Dedifferentiated amniotic fluid mesenchymal stem cell (primary cell): ENCODE data around the gene ITFG1.
"Not testable (repeated sequence)": the region's sequence is repeated elsewhere in the genome, so short reads cannot be mapped to it uniquely, and the experiment has no call there.

Experiments
- DNase-seq: peaks from one replicate; pipeline ENCODE4 v3.0.0-alpha.2; 2016; ENCODE audit errors: extremely low spot score

Gene ITFG1

GRCh38 chr16:47473792-47474191, 12.9 kb upstream of the ITFG1 start:
- DNase-seq = no peak

- DNase-seq = not testable (repeated sequence)
These were observed 12.1 kb upstream of the ITFG1 start for GRCh38 chr16:47473004-47473403.

DNA sequence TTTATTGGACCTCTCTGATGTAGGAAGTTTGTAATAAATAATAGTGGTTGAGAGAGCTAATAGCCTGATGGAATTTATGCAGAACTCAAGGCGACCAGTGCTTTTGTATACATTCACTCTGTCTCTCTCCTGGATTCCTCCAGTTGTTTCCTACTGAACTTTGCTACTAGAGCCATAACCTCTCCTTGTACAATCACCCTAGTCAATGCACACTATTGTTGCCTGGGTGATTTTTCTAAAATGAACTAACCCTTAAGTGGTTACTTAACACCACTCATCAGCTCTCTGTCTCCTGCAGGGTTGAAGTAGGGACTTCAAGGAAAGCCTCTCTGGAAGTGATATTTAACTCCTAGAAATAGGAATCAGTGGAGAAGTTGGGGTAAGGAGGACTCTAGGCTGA, 9.9 kb upstream of the ITFG1 start:
- no peak for DNase-seq

GRCh38 chr16:47470211-47470610, 9.3 kb upstream of the ITFG1 start:
- DNase-seq = no peak

DNA sequence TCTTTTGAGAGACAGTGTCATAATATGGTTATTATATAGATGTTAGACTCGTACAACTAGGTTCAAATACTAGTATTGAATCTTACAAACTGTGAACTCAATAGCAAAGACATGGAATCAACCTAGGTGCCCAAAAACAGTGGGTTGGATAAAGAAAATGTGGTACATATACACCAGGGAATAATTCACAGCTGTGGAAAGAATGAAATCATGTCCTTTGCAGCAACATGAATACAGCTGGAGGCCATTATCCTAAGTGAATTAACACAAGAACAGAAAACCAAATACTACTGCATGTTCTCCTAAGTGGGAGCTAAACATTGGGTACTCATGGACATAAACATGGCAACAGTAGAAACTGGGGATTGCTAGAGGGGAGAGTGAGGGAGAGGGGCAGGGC, 8.4 kb upstream of the ITFG1 start:
- DNase-seq = no peak

DNA sequence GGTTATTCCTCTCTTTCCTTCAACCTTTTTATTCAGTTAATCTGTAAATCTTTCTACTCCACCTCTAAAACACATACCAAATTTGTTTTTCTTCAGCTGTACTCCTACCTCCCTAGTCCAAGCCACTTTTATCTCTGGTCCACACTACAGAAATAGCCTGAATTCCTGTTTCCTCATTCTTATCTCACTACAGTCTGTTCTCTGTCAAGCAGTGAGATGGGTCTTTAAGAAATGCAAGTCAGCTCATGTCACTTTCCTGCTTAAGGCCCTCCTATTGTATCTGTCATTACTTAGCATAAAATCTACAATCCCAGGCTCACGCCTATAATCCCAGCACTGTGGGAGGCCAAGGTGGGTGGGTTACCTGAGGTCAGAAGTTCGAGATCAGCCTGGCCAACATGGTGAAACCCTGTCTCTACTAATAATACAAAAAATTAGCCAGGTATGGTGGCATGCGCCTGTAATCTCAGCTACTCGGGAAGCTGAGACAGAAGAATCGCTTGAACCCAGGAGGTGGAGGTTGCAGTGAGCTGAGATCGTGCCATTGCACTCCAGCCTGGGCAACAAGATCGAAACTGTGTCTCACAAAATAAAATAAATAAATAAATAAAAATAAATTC, 7.3 kb upstream of the ITFG1 start:
- DNase-seq = not testable (repeated sequence)

- no peak for DNase-seq
These were observed 6.6 kb upstream of the ITFG1 start for GRCh38 chr16:47467501-47467900.

- DNase-seq = no peak
These were observed 5.2 kb upstream of the ITFG1 start for GRCh38 chr16:47465919-47466630.

GRCh38 chr16:47463771-47464624, 3.1 kb upstream of the ITFG1 start:
- DNase-seq = no peak

DNA sequence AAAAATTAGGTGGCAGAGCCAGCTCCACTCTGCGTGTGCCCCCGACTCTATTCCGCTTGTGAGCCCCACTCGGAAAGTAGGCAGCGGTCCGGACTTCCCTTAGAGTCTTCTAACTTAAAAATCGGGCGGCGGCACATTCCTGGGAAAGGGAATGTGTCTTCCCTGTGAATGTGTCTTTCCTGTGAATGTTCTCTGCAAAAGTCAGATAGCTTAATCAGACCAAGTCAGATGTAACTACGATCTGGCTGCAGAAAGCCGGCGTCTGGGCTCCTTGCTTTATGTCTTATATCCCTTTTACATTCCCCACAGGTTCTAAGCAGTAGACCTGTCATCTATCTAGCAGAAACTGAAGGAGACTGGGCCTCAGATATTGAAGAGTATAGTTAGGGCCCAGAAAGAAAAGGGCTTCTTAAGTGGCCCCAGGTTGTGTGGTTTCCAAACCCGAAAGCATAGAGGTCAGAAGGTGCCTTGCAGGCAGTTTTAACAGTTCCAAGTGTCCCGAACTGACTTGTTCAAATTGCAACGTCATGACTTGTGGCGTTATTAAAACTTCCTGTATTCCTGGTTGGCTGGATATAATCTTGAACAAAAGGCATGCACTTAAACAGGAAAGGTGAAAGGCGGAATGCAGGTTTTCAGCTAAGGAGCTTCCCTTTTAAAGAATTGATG, 869 bp upstream of the ITFG1 start:
- no peak for DNase-seq

DNA sequence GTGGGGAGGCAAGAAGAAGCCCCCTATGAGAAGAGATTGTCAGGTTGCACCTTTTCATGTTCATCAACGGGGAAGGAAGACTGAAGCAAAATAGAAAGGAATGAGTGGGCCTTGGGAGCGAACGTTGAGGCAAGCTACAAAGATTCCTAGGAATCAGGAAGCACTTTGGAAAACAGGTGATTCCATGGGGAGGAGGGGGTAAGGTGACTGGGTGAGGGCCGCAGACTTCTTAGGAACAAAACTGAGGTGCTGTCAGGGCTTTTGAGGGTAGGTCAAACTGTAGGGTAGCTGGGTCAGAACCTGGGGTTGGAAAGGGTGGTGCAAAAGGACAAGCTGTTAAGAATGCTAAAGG, 528 bp downstream of the ITFG1 start:
- no peak for DNase-seq

DNA sequence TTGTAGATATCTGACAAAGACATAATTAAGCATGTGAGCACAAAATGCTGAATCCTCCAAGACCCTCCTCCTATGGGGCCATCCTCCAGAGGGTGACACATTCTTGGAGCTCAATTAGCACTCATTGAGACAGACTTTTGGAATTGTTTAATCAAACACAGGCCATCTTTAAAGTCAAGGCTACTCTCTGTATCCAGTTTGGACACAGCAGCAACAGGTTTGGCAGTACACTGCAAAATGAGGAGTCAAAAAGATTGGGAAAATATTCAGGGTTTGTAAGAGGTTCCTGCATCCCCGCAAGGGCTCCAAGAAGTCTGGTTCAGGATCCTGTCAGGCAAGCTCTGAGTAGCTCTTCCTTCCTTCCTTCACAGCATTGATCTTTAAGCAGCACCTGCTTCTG, 1.3 kb downstream of the ITFG1 start:
- no peak for DNase-seq

- DNase-seq = no peak
These were observed 2.5 kb downstream of the ITFG1 start for GRCh38 chr16:47458331-47458730.

GRCh38 chr16:47449788-47450187, 11.1 kb downstream of the ITFG1 start:
- DNase-seq = no peak

DNA sequence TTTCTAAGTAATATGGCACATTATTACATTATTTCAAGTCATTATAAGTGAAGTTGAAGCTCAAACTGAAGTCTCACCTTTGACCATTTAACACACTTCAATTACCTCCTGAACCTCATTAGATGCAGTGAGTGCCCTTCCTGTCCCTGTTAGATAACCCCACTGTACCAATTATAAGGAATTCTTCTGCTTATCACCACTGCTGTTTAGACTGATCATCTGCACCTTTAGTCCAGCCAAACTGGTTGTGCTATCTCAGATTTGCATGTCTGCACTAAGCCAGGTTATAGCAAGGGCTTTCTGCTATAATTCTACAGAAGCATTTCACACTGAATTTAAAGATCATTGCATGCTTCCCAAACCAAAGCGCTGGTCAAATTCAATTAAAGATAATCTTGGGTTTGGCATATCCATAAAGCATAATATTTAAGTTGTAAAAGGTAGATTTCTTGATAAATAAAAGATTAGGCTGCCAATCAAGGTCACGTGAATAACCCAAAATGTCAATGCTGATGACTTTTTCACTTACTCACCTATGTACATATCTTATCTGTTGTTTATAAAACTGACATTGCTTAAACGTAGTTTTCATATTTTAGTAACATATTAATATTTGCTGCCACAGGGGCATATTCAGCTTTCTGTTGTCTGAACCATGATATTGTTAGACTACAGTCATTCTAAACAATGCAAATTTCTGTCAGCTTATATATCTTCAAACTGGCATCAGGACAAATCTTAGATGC, 11.9 kb downstream of the ITFG1 start:
- no peak for DNase-seq

DNA sequence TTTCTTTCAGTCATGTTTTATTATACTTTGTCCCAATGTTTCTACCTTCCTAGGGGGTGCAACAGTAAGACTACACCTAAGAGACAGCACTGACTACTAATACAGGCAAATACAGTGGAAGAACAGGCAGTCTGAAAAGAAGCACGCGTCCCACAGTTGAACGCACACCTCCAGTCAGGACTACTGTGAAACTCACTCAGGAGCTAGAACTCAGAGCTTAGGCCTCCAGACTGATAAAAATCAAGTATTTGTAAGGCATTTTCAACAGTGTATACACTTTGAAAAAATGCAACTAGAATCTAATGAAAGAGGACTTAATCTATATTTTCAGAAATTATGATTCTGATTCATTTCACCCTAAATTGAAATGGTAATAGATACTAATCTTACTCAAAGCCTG, 14.4 kb downstream of the ITFG1 start:
- DNase-seq = no peak

GRCh38 chr16:47442884-47443283, 18.0 kb downstream of the ITFG1 start:
- DNase-seq = not testable (repeated sequence)

DNA sequence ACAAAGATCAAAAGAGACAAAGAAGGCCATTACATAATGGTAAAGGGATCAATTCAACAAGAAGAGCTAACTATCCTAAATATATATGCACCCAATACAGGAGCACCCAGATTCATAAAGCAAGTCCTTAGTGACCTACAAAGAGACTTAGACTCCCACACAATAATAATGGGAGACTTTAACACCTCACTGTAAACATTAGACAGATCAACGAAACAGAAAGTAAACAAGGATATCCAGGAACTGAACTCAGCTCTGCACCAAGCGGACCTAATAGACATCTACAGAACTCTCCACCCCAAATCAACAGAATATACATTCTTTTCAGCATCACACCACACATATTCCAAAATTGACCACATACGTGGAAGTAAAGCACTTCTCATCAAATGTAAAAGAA, 20.8 kb downstream of the ITFG1 start:
- DNase-seq = not testable (repeated sequence)

- not testable (repeated sequence) for DNase-seq
These were observed 26.6 kb downstream of the ITFG1 start for GRCh38 chr16:47434274-47434673.

DNA sequence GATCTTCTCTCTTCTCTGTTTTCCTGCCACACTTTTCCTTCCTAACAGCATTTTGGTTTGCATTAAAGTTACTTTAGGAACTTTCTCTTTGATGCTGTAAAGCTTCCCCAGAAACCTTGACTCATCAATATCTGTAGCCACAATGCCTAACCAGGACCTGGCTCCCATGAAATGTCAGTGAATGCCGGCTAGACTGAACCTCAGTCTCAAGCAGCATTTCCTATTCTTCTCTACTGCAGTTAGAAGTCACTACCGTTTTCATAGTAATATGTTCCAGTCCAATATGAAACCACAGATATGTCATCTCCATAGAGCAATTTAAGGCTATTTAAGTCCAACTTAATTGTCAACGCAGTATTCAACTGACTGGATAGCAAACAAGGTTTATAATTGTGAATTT, 28.9 kb downstream of the ITFG1 start:
- no peak for DNase-seq

DNA sequence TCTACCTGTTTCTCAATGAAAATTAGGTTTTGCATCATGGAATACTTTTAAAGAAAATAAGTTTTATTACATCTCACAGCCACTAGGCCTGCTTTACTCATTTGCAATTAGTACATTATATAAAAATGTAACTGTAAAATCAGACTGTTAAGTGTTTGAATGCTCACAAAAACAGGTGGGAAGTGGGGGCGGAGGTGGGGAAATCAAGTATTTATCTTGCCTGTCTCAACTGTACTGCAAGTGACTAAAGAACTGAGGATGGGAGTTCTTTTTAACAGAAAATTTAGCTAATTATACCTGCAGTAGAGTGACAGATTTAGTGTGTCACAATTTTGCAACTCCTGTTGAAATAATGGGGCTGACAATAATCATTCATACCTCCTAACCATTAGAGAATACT, 34.1 kb downstream of the ITFG1 start:
- no peak for DNase-seq

- DNase-seq = no peak
These were observed 36.0 kb downstream of the ITFG1 start for GRCh38 chr16:47424846-47425245.
